Mesendoderm (in vitro differentiated cells): ENCODE data around the gene STRADB. TPM values are rescaled to one million over a fixed set of nuclear protein-coding genes. Genes with fewer than 3 reads are reported as not detected.

Source experiments
- DNase-seq: peaks from one replicate; pipeline ENCODE4 v3.0.0; 2013
- H2AK5ac ChIP-seq: 2 replicates; pipeline ENCODE4 v1.6.1; 2013; ENCODE audit warnings: low read length, inconsistent platforms
- H2BK120ac ChIP-seq: 2 replicates; pipeline ENCODE4 v1.6.1; 2013; ENCODE audit warnings: low read depth, mild to moderate bottlenecking, low read length, moderate library complexity, mixed read lengths
- H2BK15ac ChIP-seq: replicated peaks from 2 replicates; pipeline ENCODE4 v1.6.1; 2013; ENCODE audit warnings: low read depth, mild to moderate bottlenecking, moderate library complexity
- H2BK5ac ChIP-seq: 2 replicates; pipeline ENCODE4 v1.6.1; 2013; ENCODE audit warnings: low read length, inconsistent platforms
- H3K18ac ChIP-seq: 2 replicates; pipeline ENCODE4 v1.6.1; 2013; ENCODE audit warnings: mild to moderate bottlenecking, low read length, mixed read lengths
- H3K23ac ChIP-seq: one replicate; pipeline ENCODE4 v1.6.1; 2013; ENCODE audit warnings: low read length
- H3K27ac ChIP-seq: 2 replicates; pipeline ENCODE4 v1.5.1; 2013; ENCODE audit warnings: low read depth, mild to moderate bottlenecking, inconsistent platforms, low read length, moderate library complexity
- H3K27me3 ChIP-seq: 2 replicates; pipeline ENCODE4 v1.6.1; 2013; ENCODE audit warnings: low read length, control low read depth, mild to moderate bottlenecking, inconsistent platforms; ENCODE audit not compliant: insufficient read depth, poor library complexity
- H3K36me3 ChIP-seq: 2 replicates; pipeline ENCODE4 v1.6.1; 2013; ENCODE audit warnings: low read length, inconsistent platforms; ENCODE audit not compliant: control insufficient read depth, insufficient read depth
- H3K4ac ChIP-seq: one replicate; pipeline ENCODE4 v1.6.1; 2013; ENCODE audit warnings: low read depth, mild to moderate bottlenecking, low read length, moderate library complexity
- H3K4me1 ChIP-seq: 2 replicates; pipeline ENCODE4 v1.6.1; 2013; ENCODE audit warnings: low read depth, low read length, inconsistent platforms; ENCODE audit not compliant: control insufficient read depth
- H3K4me2 ChIP-seq: 2 replicates; pipeline ENCODE4 v1.6.1; 2013; ENCODE audit warnings: low read length
- H3K4me3 ChIP-seq: 2 replicates; pipeline ENCODE4 v1.5.1; 2013; ENCODE audit warnings: mild to moderate bottlenecking, low read length
- H3K56ac ChIP-seq: one replicate; pipeline ENCODE4 v1.6.1; 2013; ENCODE audit warnings: low read length
- H3K79me1 ChIP-seq: 2 replicates; pipeline ENCODE4 v1.6.1; 2013; ENCODE audit warnings: low read length, inconsistent platforms
- H3K79me2 ChIP-seq: 2 replicates; pipeline ENCODE4 v1.6.1; 2013; ENCODE audit warnings: mild to moderate bottlenecking, low read length; ENCODE audit not compliant: control insufficient read depth, insufficient read depth
- H3K9ac ChIP-seq: 2 replicates; pipeline ENCODE4 v1.6.1; 2013; ENCODE audit warnings: low read length, inconsistent platforms
- H4K5ac ChIP-seq: one replicate; pipeline ENCODE4 v1.6.1; 2013; ENCODE audit warnings: low read length
- H4K8ac ChIP-seq: one replicate; pipeline ENCODE4 v1.6.1; 2013; ENCODE audit warnings: low read depth, mild to moderate bottlenecking, control low read depth, low read length, moderate library complexity
- WGBS: extraction: QIAGEN DNeasy Blood & Tissue Kit; methylation state at CpG from one replicate; pipeline ENCODE4 v1.1.7; 2013; ENCODE audit warnings: low lambda C conversion rate, missing lambda C conversion rate; ENCODE audit not compliant: insufficient coverage; ENCODE audit errors: extremely low coverage; 5-methylcytosine and 5-hydroxymethylcytosine counted together
- small RNA-seq: library from polyadenylated mRNA; stranded (forward); fragments of <200 nt; extraction: miRNeasy Mini kit (QIAGEN cat#:217004); gene quantifications from one replicate; pipeline ENCODE3, GENCODE V24; 2013; ENCODE audit not compliant: insufficient read depth

The STRADB gene

GRCh38 chr2:201517094-201517493 lies 65.6 kb downstream of the STRADB start:
- H2BK15ac ChIP-seq, result no peak overlapping the region
- WGBS, result no CpG with 5 or more reads among the region's 4 CpGs

GRCh38 chr2:201520201-201520600 lies 68.7 kb downstream of the STRADB start:
- no peak overlapping the region for H4K8ac ChIP-seq
- no peak overlapping the region for H2BK120ac ChIP-seq

More at GRCh38 chr2:201517094-201517493, 65.6 kb downstream of the STRADB start:
- H3K79me2 ChIP-seq, result no peaks in the 10 kb centered on the region
- H3K18ac ChIP-seq, result no peak overlapping the region
- H3K27me3 ChIP-seq, result no peaks in the 10 kb centered on the region
- no peaks in the 10 kb centered on the region for H3K36me3 ChIP-seq
- no peak overlapping the region for H3K56ac ChIP-seq
- no peak overlapping the region for H2BK5ac ChIP-seq
- H2BK120ac ChIP-seq, result no peak overlapping the region
- no peak overlapping the region for H3K27ac ChIP-seq
- no peak overlapping the region for H3K23ac ChIP-seq
- no peak overlapping the region for H3K4me3 ChIP-seq
- H3K4me1 ChIP-seq, result no peaks in the 10 kb centered on the region
- no peaks in the 10 kb centered on the region for H3K79me1 ChIP-seq
- peak; percentile 65 for DNase-seq
- H3K4ac ChIP-seq, result no peak overlapping the region
- H3K9ac ChIP-seq, result no peak overlapping the region
- H2AK5ac ChIP-seq, result no peak overlapping the region
- H4K8ac ChIP-seq, result no peak overlapping the region
- no peak overlapping the region for H3K4me2 ChIP-seq
- H4K5ac ChIP-seq, result no peak overlapping the region

GRCh38 chr2:201522965-201523364 lies 71.4 kb downstream of the STRADB start:
- no peak for DNase-seq
- Histone ChIP-seq H3K27me3 (no peaks in the 10 kb centered on the region), H3K23ac (no peak overlapping the region), H4K8ac (no peak overlapping the region), H3K56ac (no peak overlapping the region), H3K79me2 (no peaks in the 10 kb centered on the region), H3K27ac (no peak overlapping the region), H3K4ac (no peak overlapping the region), H2BK15ac (no peak overlapping the region), H4K5ac (no peak overlapping the region), H3K4me1 (no peaks in the 10 kb centered on the region), H3K79me1 (no peaks in the 10 kb centered on the region), H3K9ac (no peak overlapping the region), H2AK5ac (no peak overlapping the region), H2BK120ac (no peak overlapping the region), H3K36me3 (no peaks in the 10 kb centered on the region), H3K4me2 (no peak overlapping the region), H2BK5ac (no peak overlapping the region), H3K18ac (no peak overlapping the region), H3K4me3 (no peak overlapping the region)
- no CpG with 5 or more reads among the region's 5 CpGs for WGBS

More at GRCh38 chr2:201520201-201520600, 68.7 kb downstream of the STRADB start:
- Histone ChIP-seq H3K79me2 (no peaks in the 10 kb centered on the region), H2BK15ac (no peak overlapping the region), H3K4ac (no peak overlapping the region), H4K5ac (no peak overlapping the region), H2AK5ac (no peak overlapping the region), H2BK5ac (no peak overlapping the region), H3K4me1 (no peaks in the 10 kb centered on the region), H3K56ac (no peak overlapping the region), H3K36me3 (no peaks in the 10 kb centered on the region), H3K79me1 (no peaks in the 10 kb centered on the region), H3K4me3 (no peak overlapping the region), H3K27me3 (no peaks in the 10 kb centered on the region), H3K9ac (no peak overlapping the region), H3K27ac (no peak overlapping the region), H3K23ac (no peak overlapping the region), H3K18ac (no peak overlapping the region), H3K4me2 (no peak overlapping the region)
- WGBS, result no CpG with 5 or more reads among the region's 2 CpGs
- DNase-seq, result no peak

- H3K4me1 ChIP-seq, result no peaks in the 10 kb centered on the region
- H3K36me3 ChIP-seq, result no peaks in the 10 kb centered on the region
- no peak overlapping the region for H2BK5ac ChIP-seq
- no peaks in the 10 kb centered on the region for H3K79me2 ChIP-seq
- DNase-seq, result no peak
- no peak overlapping the region for H2BK15ac ChIP-seq
- H3K4ac ChIP-seq, result no peak overlapping the region
- H3K4me3 ChIP-seq, result no peak overlapping the region
- H3K56ac ChIP-seq, result no peak overlapping the region
- no peak overlapping the region for H4K8ac ChIP-seq
- no peak overlapping the region for H3K23ac ChIP-seq
- H3K4me2 ChIP-seq, result no peak overlapping the region
- H2BK120ac ChIP-seq, result no peak overlapping the region
- H3K27ac ChIP-seq, result no peak overlapping the region
- no CpG with 5 or more reads among the region's 1 CpG for WGBS
- no peak overlapping the region for H4K5ac ChIP-seq
- no peak overlapping the region for H3K18ac ChIP-seq
- no peak overlapping the region for H2AK5ac ChIP-seq
- H3K27me3 ChIP-seq, result no peaks in the 10 kb centered on the region
- no peak overlapping the region for H3K9ac ChIP-seq
- H3K79me1 ChIP-seq, result no peaks in the 10 kb centered on the region
Observed at GRCh38 chr2:201523506-201523905, 72.0 kb downstream of the STRADB start.

Small RNA genes lying within 50 kb of the gene (small RNA-seq; reads per million reads assigned to genes)
- not detected for gene RF00019
